HS-27A (cell line): Measurements from ENCODE around the gene GABRD.

Source experiments
- DNase-seq: peaks from one replicate; pipeline ENCODE4 v3.0.0-alpha.2; 2012; ENCODE audit warnings: low read depth, missing footprints

GABRD gene

DNA sequence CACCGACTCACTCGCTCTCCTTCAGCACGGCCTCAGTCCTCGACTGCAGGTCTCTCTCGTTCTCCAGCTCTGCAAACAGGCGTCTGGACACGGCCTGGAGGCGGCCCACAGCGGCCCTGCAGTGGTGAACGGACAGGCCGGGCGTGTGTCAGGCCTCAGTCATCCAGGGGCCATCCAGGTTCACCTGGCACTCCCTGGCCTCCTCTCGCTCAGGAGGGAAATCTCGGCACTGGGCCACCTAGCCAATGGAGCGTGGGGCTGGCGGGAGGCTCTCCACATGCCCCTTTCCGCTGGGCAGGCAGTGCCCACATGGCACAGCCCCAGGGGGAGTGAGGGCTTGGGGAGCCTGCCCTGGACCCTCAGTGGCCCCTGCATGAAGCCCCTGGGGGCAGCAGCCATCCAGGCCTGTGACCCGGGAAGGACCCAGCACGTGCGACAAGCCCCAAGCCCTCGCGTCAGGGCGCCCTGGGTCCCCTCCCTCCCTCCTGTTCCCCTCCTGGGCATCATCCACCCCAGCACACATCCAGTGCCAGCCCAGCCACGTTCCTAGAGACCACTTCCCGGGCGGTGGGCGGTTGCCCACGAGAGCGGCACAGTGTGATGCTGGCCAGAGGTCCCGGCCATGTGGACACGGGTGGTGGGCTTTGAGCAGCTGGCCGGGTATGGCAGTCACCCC is 33.6 kb upstream of the GABRD start:
- DNase-seq, result no peak

DNA sequence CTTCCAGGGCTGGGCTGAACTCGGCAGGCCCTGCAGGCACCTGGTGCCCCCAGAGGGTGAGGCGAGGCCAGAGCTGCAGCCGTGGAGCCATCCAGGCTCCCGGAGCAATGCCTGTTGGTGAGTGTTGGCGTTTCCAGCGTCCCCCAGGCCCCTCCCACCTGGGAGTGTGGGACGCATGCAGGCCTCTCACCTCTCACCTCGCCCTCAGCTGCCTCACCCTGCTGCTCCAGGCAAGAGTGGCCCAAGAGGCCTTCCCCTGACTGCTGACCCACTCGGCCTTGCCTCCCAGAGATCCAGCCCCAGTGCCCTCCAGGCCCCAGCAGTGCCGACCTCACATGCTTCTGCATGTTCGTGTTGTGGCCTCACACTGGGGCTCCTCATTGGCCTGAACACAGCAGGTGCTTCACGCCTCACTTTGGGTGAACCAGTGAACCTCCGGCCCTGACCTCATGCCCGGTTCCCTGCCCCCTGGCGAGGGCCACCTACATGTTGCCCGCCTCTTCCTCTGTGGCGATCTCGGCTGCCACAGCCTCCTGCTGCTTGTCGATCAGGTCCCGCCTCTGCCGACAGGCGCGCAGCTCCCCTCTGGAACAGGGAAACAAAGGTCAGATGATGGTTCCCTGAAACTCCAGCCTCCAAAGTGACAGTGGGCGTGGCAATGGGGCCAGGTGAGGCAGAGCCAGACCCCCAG is 32.5 kb upstream of the GABRD start:
- no peak for DNase-seq

DNA sequence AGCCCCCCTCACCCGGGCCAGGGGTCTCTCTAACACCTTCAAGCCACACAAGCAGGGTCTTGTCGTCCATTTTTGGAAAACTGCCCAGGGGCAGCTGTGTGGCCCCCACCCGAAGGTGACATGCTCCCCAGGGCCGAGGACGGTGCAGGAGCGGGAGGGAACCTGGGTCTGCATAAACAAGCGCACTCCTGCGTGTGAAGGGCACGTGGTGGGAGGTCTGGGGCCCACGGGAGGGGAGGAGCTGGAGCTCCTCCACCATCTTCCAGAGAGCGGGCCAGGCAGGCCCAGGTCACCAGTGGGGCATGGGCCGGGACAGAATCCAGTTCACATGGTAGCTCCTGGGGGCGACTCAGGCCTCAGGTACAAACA is 32.0 kb upstream of the GABRD start:
- no peak for DNase-seq

DNA sequence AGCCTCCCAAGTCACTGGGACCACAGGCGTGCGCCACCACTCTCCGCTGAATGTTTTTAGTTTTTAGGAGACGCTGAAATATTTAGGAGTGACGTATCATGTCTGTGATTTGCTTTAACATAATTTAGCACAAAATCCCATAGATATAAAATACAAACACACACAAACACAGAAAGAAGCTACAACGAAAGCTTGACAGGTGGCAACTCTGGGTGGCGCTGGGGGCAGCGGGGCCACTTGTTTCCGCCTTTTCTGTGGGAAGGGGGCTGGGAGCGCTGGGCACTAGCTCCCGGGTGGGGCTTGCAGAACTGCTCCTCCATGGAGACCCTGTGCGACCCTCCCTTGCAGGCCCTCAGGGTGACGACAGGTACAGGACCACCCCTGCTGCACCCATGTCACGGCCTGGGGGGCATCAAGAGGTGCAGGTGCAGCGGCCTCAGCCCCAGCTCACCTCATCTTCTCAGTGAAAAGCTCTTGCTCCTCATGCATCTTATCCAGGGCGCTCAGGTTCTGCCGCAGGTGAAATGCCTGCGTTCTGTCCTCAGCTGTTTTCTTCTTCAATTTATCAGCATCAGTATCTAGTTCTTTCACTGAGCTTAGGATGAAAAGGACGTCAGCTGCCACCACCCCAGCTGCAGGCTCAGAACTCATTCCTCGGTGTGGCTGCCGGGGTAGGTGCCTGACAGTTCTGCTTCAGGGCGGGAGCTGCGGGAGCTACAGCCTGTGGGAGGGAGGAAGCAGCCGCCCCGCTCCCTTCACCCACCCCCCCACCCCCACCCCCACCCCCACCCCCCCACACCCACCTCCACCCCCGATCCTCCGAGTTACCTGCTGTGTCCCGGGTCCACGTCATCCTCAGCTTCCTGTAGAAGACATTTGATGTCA is 30.8 kb upstream of the GABRD start:
- DNase-seq, result no peak

DNA sequence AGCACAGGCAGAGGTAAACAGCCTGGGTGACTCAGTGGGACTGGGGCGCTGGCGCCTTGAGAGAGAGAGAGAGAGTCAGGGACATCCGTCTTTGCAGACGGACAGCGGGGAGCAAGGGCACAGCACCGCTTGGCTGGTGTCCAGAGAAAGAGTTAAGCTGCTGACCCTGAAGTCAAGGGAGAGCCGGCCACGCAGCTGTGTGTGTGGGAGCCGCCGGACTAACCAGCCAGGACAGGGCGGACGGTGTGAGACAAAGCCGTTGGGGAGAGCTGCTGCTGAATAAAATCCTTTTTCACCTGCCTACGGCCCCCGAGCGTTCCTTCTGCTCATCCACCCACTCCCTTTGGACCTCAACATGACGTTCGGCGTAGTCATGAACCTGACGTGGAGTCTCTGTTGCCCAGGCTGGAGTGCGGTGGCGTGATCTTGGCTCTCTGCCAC is 30.0 kb upstream of the GABRD start:
- DNase-seq, result no peak

DNA sequence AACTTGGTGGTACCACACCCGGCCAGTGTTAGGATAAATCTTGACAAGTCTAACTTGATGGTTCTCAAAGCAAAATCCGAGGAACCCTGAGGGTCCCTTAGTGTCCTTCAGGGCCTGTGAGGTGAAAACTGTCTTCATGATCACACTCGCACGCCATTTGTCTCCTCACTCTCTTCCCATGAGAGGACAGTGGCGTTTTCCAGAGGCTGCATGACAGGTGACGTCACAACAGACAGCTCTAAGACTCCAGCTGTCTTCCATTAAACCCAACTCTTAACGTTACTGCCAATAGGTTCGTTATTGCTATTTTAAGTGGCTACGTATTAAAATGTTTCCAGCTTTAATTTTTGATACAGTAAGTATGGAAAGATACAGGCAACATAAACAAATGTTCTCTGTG is 29.4 kb upstream of the GABRD start:
- DNase-seq, result no peak

DNA sequence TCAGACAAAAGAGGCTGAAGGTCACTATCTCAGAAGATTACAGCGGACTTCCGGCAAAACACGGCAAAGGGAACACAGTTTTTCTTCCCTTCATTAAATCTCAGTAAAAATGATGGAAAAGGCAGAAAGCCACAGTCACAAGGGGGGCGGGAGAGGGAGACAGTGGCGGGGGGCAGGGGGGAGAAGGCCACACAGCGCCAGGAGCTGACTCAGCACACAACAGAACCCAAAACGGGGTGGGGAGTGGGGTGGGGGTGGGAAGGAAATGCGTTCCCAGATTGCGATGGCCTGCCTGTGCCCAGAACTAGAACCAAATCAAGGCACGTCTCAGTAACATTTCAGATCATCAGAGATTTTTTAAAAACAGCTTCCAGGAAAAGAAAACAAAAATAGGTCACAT is 28.9 kb upstream of the GABRD start:
- no peak for DNase-seq

DNA sequence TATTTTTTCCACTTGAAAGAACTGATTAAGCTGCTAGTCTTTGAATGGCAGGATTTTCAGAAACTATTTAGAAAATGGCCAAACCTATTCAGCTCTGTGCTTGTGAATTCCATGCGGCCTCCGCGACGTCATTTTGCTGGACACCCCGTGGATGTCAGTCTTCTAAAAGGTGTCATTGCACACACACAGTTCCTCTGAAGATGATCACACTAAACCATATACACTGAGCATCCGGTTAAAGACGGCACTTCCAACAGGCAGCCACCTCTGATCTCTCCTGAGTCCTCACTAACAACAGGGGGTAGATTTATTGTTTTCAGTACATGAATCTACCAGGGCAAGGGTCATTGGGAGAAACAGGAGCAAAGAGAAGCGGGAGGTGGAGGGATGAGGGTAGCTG is 24.6 kb upstream of the GABRD start:
- no peak for DNase-seq

DNA sequence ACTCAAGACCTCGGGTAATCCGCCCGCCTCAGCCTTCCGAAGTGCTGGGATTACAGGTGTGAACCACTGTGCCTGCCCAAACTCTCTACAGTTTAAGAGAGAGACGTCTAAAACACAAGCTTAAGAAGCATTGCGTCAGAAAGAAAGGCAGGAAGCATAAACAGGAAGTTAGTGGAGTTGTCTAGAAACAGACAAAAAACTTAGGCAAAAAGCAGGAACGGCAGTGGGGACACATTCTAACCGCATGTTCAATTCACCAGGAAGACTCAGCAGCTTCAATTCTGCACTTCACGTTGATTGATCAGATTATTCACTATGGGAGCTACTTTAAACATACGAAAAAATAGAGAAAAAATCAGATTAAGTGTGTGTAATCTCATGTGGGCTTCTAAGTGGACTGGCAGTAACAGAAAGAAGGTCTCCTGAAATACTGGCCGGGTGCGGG is 22.9 kb upstream of the GABRD start:
- DNase-seq, result no peak

DNA sequence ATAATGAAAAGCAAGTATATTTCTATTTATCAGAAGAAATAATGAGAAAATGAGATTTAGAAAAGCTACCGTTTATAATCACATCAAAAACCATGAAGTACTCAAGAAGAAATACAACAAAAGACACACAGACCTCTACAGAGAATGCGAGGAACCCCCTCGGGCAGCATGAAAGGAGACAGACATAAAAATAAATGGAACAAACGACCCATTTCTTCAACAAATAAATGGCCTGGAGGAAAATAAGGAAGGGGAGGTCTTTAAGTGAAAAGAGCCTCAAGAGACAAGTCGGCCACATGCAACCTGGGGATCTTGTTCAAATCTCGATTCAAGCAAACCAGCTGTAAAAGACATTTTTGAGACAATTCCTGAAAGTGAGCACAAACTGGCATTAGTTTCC is 21.6 kb upstream of the GABRD start:
- DNase-seq, result no peak

DNA sequence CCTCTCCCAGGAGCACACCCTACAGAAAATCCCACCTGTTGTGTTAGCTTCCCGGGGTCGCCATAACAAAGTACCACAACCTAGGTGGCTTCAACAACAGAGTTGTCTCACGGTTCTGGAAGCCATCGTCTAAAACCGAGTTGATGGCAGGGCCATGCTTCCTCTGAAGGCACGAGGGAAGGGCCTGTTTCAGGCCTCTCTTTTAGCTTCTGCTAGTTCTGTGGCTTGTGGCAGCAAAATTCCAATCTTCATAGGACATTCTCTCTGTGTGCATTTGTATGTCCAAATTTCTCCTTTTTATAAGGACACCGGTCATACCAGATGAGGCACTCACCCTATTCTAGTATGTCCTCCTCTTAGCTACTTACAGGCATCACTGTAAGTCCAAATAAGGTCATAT is 18.7 kb upstream of the GABRD start:
- no peak for DNase-seq

DNA sequence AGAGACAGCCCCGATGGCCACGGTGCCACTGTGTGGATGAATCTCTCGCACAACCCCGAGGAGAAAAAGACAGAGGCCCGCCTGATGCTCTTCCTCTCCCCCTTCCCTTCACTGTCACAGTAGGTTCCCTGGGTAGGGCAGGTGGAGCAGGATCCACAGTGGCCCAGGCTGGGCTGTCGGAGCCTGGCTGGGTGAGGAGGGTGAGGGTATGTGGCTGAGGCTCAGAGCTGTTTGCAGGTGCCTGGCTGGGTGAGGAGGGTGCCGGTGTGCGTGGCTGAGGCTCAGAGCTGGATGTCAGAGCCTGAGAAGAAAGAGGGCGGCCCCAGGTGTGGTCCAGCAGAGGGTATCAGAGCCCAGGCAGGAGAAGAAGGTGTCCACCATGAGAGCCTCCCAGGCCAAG is 18.3 kb upstream of the GABRD start:
- DNase-seq, result no peak

DNA sequence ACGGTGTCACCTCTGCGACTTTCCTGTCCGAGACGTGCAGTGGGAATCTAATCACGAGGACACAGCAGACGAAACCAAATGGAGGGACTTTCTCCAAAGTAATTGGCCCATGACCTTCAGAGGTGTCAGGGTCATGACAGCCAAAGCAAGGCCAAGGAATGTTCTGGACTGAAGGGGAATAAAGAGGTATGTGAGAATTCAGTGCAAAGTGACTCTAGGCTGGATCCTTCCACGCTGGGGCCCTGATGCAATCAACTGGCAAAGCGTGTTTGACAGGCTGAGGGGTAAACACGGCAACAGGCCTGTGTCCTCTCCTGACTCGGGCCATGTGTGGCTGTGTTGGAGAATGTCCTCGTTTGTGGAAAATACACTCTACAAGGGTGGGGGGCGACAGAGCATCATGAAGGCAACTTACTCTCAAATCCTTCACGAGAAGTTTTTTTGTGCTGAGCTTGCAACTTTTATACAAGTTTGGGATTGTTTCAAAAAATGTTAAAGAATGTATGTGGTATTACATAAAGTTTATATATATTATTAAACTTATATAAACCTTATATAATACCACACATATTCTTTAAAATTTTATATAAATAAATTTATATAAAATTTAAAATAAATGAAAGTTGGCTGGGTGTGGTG is 17.3 kb upstream of the GABRD start:
- no peak for DNase-seq

DNA sequence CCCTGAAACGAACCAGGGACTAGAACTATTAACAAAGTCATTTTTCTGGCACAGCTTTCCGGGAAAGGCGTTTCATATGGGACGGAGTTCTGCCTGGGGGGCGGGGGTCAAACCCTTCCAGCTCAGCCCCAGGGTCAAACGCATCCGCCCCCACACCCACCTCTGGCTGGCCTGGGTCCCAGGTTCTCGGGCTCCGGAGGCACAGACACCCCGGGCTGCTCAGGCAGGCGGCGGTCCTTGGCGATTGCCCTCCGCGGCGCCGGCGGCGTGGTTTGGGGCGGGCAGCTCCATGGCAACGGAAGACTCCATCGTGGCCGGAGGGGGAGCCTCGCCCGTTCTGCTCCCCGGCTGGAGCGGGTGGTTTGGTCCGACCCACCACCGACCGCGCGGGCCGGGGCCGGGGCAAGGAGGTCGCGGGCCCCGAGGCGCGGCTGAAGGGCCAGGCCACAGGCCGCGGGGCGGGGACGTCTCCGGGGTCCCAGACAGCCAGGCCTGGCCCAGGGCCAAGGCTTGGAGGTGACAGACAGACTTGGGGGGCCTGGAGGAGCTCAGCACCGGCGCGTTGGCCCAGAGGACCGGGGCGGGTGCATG is 15.5 kb upstream of the GABRD start, which contains the start of gene CFAP74:
TSS of gene CFAP74 (minus strand) at position 246 of the 591 bp plus-strand sequence. CDS start 12,830 bp downstream, outside the sequence.
- no peak for DNase-seq

DNA sequence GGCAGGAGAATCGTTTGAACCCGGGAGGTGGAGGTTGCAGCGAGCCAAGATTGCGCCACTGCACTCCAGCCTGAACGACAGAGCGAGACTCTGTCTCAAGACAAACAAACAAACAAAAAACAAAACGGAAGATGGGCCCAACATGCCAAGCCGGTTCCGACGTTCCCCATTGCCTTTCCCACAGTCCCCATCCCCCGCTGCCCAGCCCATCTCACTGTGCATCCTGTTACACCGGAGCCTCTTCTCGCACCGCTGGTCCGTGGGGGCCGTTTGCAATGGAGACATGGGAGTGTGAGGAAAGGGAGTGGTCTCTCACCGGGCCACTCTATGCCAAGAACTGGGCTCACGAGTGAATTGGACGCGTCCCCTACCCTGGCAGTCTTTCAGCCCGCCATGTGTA is 14.3 kb upstream of the GABRD start:
- no peak for DNase-seq

DNA sequence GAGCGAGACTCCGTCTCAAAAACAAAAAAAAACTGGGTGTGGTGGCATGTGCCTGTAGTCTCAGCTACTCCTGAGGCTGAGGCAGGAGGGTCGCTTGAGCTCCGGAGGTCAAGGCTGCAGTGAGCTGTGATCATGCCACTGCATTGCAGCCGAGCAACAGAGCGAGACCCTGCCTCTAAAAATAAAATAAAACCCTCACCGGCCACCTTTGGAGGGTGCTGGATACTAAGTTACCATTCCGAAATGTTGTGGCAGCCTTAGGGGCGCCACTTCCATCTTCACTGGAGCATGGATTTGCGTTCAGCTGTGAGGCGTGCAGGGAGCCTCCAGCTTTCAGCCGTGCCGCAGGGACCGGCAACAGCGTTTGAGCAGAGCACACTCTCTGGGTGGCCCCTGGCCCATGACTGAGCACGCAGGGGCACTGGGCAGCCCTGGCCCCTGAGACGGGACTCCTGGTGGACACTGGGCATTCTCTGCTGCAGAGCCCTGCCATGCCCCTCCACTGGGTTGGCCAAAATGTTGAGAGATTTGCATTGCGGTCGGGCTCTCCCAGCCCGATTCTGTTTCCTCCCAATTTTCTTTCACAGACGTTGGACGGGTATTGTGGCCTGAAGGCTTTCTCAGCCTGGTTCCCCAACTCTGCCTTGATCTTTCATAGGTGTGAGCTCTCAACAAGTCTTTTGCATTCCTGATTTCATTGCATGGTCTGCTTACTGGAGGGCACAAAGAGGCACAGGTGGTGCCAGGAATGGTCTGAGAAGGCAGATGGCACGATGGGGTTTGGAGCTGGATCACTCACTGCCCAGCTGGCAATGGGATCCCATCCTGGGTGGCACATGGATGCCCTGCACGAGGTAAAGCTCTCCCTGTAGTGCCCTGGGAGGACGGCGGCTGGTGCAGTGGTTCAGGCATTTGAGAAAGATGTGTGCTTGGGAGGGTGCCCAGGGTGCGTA is 9.8 kb upstream of the GABRD start:
- no peak for DNase-seq

DNA sequence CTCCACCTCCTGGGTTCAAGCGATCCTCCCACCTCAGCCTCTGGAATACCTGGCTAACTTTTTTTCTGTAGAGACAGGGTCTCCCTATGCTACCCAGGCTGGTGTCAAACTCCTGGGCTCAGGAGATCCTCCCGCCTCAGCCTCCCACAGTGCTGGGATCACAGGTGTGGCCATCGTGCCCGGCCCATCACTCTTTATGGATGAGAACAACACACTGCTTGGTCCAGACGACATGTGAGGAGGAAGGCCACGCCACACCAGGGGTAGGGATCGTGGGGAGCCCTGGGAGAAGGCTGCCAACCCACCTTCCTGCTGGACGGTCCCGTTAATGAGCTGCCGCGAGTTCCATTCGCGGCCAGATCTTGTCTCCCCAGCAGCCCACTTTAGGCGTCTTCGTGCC is 5.0 kb upstream of the GABRD start:
- no peak for DNase-seq

DNA sequence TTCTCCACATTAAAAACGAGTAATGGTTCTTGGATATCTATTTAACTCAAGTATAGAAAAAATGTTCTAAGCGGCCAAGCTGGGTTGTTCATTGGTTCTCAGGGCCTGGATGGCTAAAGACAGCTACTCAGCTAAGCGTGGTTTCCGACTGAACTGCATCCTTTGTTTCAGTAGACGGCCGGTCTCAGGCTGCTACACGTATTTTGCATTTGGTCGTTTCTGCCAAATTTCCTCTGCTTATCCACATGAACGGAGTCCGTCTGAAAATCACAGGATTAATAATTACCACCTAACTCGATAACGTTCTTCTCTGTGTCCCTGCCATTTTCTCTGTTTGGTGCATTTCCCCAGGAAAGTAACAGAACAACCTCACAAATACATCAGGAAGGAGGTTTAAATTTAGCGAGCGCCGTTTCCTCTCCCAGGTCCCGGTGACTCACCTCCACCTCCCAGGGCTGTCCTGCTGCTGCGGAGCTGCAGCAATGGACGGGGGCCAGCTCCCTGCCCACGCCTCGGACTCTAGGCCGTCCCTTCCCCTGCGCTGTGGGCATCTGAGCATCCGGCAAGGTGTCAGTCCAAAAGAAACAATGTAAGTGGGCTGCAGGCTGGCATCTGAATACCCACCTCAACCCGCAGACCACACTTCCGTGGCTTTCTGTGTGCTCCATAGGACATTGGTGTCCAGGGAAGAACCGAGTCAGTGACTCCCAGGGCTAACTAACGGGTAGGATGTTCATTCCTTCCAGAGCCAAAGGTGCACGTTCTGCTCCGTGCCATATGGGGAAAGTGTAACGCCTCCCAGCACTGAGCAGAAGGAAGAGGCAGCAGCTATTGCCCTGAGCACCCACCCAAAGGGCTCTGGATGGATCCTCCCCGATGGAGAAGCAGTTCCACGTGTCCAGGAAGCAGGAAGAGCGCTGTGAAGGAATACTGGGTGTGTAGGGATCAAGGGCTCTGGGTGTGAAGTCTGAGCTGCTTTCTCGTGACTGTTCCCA is 4.1 kb upstream of the GABRD start:
- DNase-seq, result no peak

DNA sequence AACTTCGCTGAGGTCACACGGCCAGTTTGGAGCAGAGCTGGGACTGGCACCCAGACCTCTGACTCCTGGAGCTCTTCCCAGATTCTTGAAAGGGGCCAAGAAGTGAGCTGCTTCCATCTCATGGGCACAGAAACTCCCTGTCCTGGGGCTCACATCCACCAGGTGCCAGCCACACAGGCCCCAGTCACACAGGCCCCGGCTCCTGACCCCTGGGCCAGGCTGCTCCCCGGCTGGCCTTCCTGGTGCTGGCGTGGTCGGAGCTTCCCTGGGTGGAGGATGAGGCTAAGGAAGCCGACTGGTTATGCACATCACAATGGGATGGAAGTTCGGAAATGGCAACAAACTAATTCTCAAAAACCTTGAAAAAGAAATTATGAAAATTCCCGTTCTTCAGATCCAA is 3.0 kb upstream of the GABRD start:
- no peak for DNase-seq
